HCT116 (cell line): ENCODE results near the gene ZNF451. TPM values are rescaled to one million over a fixed set of nuclear protein-coding genes. Genes with fewer than 3 reads are reported as not detected.

Experiments used
- ATAC-seq: fragments of 200-7000 bp; cut with Tn5 transposase; 2 replicates; pipeline ENCODE4 v1.9.1; 2020; ENCODE audit warnings: mild to moderate bottlenecking, moderate library complexity
- BruUV-seq: library from RNA; stranded (reverse); fragments of 400-500 nt; replicated peaks from 2 replicates; lab custom pipeline; 2021; lab: Mats Ljungman, UMichigan
- CTCF ChIA-PET: fragments of 300-600 bp; sonication (Branson Sonifier 250); formaldehyde crosslinking; loops from one replicate; lab custom pipeline; 2021; ENCODE audit warnings: antibody characterized with exemption; lab: Charles Lee
- POLR2A ChIA-PET: fragments of 300-600, 350-600 bp; sonication (Branson Sonifier 250); formaldehyde crosslinking; loops from one replicate; lab custom pipeline; 2021; ENCODE audit warnings: antibody characterized with exemption; lab: Charles Lee
- RAD21 ChIA-PET, 2 experiments: fragments of 300-600 bp; sonication (Branson Sonifier 250); formaldehyde crosslinking; loops; one replicate each; lab custom pipeline; 2023; ENCODE audit warnings: low total read pairs in 2 of 2; ENCODE audit not compliant: uncharacterized antibody in 2 of 2, unreplicated experiment in 2 of 2, low non-redundant PET in 1 of 2; lab: Charles Lee
- DNase-seq: peaks from one replicate; pipeline ENCODE4 v3.0.0-alpha.2; 2010; ENCODE audit warnings: low read depth, low spot score
- H2AFZ ChIP-seq: fragments of 200-600 bp; shearing (Covaris generic), sonication (generic); 2 replicates; pipeline ENCODE4 v1.6.1; 2017; ENCODE audit warnings: low read depth, mixed run types, mixed read lengths, antibody characterized with exemption, low read length; ENCODE audit not compliant: poor library complexity, severe bottlenecking
- H3K27ac ChIP-seq: 2 replicates; pipeline ENCODE4 v1.5.1; 2012; ENCODE audit warnings: low read depth, low read length
- H3K27me3 ChIP-seq: fragments of 200-600 bp; sonication (generic); 2 replicates; pipeline ENCODE4 v1.6.1; 2016; ENCODE audit warnings: mixed run types, low read length, mixed read lengths; ENCODE audit not compliant: insufficient read depth
- H3K36me3 ChIP-seq, 2 experiments: fragments of 200-500 bp in 1 of 2; fragments of 200-600 bp in 1 of 2; sonication (Bioruptor generic) in 1 of 2; sonication (generic) in 1 of 2; 2 replicates each; pipeline versions ENCODE4 v1.5.1 to v1.6.1; 2014 to 2016; ENCODE audit warnings: low read length in 2 of 2, inconsistent platforms in 1 of 2, mixed read lengths in 1 of 2, mixed run types in 1 of 2; ENCODE audit not compliant: insufficient read depth in 2 of 2, control insufficient read depth in 1 of 2
- H3K4me1 ChIP-seq, 2 experiments: fragments of 200-600 bp in 1 of 2; sonication (generic) in 1 of 2; 2 replicates each; pipeline versions ENCODE4 v1.5.1 to v1.6.1; 2012 to 2017; ENCODE audit warnings: low read length in 2 of 2, inconsistent platforms in 1 of 2, mild to moderate bottlenecking in 1 of 2, mixed read lengths in 1 of 2, mixed run types in 1 of 2, moderate library complexity in 1 of 2; ENCODE audit not compliant: insufficient read depth in 2 of 2, control insufficient read depth in 1 of 2
- H3K4me2 ChIP-seq: fragments of 200-600 bp; sonication (generic); 2 replicates; pipeline ENCODE4 v1.6.1; 2017; ENCODE audit warnings: mixed run types, low read length, mixed read lengths
- H3K4me3 ChIP-seq, 2 experiments: fragments of 200-600 bp in 1 of 2; sonication (generic) in 1 of 2; replicated peaks in 1 of 2; 2 replicates each; pipeline ENCODE4 v1.5.1; 2011 to 2016; ENCODE audit warnings: low read length in 2 of 2, control low read depth in 1 of 2, low read depth in 1 of 2, mild to moderate bottlenecking in 1 of 2, mixed read lengths in 1 of 2, mixed run types in 1 of 2
- H3K79me2 ChIP-seq: fragments of 200-600 bp; sonication (generic); 2 replicates; pipeline ENCODE4 v1.6.1; 2017; ENCODE audit warnings: mild to moderate bottlenecking, mixed run types, low read length, moderate library complexity, mixed read lengths; ENCODE audit not compliant: insufficient read depth
- H3K9ac ChIP-seq: fragments of 200-600 bp; sonication (generic); 2 replicates; pipeline ENCODE4 v1.6.1; 2016; ENCODE audit warnings: low read length, mixed read lengths
- H3K9me2 ChIP-seq: fragments of 200-600 bp; sonication (generic), shearing (Covaris generic); 2 replicates; pipeline ENCODE4 v1.6.1; 2017; ENCODE audit warnings: mixed run types, mild to moderate bottlenecking, moderate library complexity; ENCODE audit not compliant: insufficient read depth
- H3K9me3 ChIP-seq, 2 experiments: fragments of 200-500 bp in 1 of 2; fragments of 200-600 bp in 1 of 2; sonication (Bioruptor generic) in 1 of 2; sonication (generic) in 1 of 2; 2 replicates each; pipeline ENCODE4 v1.6.1; 2014 to 2017; ENCODE audit warnings: low read length in 2 of 2, mixed read lengths in 2 of 2, inconsistent platforms in 1 of 2, low read depth in 1 of 2, mild to moderate bottlenecking in 1 of 2, mixed run types in 1 of 2, moderate library complexity in 1 of 2; ENCODE audit not compliant: control insufficient read depth in 1 of 2, insufficient read depth in 1 of 2
- H4K20me1 ChIP-seq: fragments of 200-600 bp; sonication (generic), shearing (Covaris generic); 2 replicates; pipeline ENCODE4 v1.6.1; 2017; ENCODE audit warnings: mixed run types, mild to moderate bottlenecking, moderate library complexity; ENCODE audit not compliant: insufficient read depth
- EZH2phosphoT487 ChIP-seq: fragments of 200-600 bp; IDR thresholded peaks from 2 replicates; pipeline ENCODE4 v1.6.1; 2018; ENCODE audit warnings: antibody characterized with exemption, borderline replicate concordance
- JUND ChIP-seq: IDR thresholded peaks from 2 replicates; pipeline ENCODE4 v1.6.1; 2012
- MAX ChIP-seq: IDR thresholded peaks from 2 replicates; pipeline ENCODE4 v1.6.1; 2012
- POLR2A ChIP-seq: IDR thresholded peaks from 2 replicates; pipeline ENCODE4 v1.7.0; 2011; ENCODE audit warnings: borderline replicate concordance; ENCODE audit not compliant: insufficient read depth, insufficient read length; ENCODE audit errors: extremely low read depth
- POLR2AphosphoS5 ChIP-seq: IDR thresholded peaks from 2 replicates; pipeline ENCODE4 v1.6.1; 2011; ENCODE audit warnings: mild to moderate bottlenecking, low read depth, low read length, moderate library complexity
- SIN3A ChIP-seq: IDR thresholded peaks from 2 replicates; pipeline ENCODE4 v1.6.1; 2012; ENCODE audit warnings: low read depth
- TCF7L2 ChIP-seq: IDR thresholded peaks from 2 replicates; pipeline ENCODE4 v1.7.0; 2011; ENCODE audit warnings: borderline replicate concordance, inconsistent platforms; ENCODE audit not compliant: insufficient read depth, insufficient read length; ENCODE audit errors: extremely low read depth
- ZBTB33 ChIP-seq: IDR thresholded peaks from 2 replicates; pipeline ENCODE4 v1.6.1; 2011; ENCODE audit warnings: mild to moderate bottlenecking, low read length, moderate library complexity; ENCODE audit not compliant: insufficient replicate concordance; ENCODE audit errors: extremely low read depth
- ZFX ChIP-seq: fragments of 450-650 bp; IDR thresholded peaks from 2 replicates; pipeline ENCODE4 v1.6.1; 2017
- intact Hi-C: fragments of 100-400 bp; cut with micrococcal nuclease; formaldehyde crosslinking; loops from 2 replicates; pipeline ENCODE4 v1.10.0; 2022
- total RNA-seq: library from RNA; stranded (reverse); gene quantifications from one replicate; pipeline ENCODE4 v1.2.1, GENCODE V29; 2021; ENCODE audit not compliant: unreplicated experiment
- TF ChIP-seq, protein P1 (sequence below), 3 experiments: fragments of 200-600 bp in 1 of 3; sonication (generic) in 1 of 3; IDR thresholded peaks in 2 of 3; conservative IDR thresholded peaks in 1 of 3; 2 replicates each; pipeline ENCODE4 v1.5.1; 2012 to 2017; ENCODE audit warnings: low read depth in 2 of 3, low read length in 2 of 3, antibody characterized with exemption in 1 of 3, borderline replicate concordance in 1 of 3, control low read depth in 1 of 3, mild to moderate bottlenecking in 1 of 3, mixed read lengths in 1 of 3, mixed run types in 1 of 3, moderate library complexity in 1 of 3; ENCODE audit not compliant: insufficient read depth in 1 of 3

Gene ZNF451
- total RNA-seq, 1 experiment from 2014 or later = 49.1 TPM

DNA sequence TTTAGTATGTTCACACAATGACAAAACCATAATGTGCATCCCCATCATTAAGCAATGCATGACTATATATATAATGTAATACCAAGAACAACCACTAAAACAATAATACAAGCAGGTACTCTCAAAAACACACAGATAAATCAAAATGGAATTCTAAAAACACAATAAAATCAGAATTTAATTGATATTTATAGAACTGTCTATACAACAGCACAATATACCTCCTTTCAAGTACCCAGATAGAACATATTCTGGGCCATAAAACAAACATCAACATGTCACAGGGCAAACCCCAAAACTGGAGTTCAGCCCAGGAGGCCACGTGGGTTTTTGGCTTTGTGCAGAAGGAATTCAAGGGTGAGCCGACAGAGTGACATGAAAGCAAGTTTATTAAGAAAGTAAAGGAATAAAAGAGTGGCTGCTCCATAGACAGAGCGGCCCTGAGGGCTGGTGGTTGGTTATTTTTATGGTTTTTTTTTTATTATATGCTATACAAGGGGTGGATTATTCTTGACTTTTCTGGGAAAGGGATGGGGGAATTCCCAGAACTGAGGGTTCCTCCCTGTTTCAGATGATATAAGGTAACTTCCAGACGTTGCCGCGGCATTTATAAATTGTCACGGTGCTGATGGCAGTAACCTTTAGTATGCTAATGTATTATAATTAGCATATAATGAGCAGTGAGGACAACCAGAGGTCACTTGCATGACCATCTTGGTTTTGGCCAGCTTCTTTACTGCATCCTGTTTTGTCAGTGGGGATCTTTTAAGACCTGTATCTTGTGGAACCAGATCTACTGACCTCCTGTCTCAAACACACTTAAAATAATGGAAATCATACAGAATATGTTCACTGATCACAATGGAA, 126.5 kb downstream of the ZNF451 start:
- Histone ChIP-seq H3K4me3 (no peak overlapping the region), H4K20me1 (no peaks in the 10 kb centered on the region; the same call in 1 of the 2 replicates), H3K4me1 (peaks cover 0 to 9% of the 10 kb centered on the region in 2 experiments; a peak in 2 of 4 replicates), H3K36me3 (no peaks in the 10 kb centered on the region), H3K9ac (no peak overlapping the region), H3K4me2 (no peak overlapping the region), H3K27me3 (no peaks in the 10 kb centered on the region), H3K27ac (no peak overlapping the region), H2AFZ (no peak overlapping the region), H3K9me3 (no peaks in the 10 kb centered on the region), H3K79me2 (peaks cover 86% of the 10 kb centered on the region), H3K9me2 (no peaks in the 10 kb centered on the region; the same call in 1 of the 2 replicates)
- no peak; the same call in 1 of the 2 replicates for ATAC-seq
- intact Hi-C loops = no loop called here
- BruUV-seq = no TSS peak
- RAD21 ChIA-PET = no interaction called here
- DNase-seq = no peak
- POLR2A ChIA-PET = no interaction called here
- TF ChIP-seq, protein P1, sequence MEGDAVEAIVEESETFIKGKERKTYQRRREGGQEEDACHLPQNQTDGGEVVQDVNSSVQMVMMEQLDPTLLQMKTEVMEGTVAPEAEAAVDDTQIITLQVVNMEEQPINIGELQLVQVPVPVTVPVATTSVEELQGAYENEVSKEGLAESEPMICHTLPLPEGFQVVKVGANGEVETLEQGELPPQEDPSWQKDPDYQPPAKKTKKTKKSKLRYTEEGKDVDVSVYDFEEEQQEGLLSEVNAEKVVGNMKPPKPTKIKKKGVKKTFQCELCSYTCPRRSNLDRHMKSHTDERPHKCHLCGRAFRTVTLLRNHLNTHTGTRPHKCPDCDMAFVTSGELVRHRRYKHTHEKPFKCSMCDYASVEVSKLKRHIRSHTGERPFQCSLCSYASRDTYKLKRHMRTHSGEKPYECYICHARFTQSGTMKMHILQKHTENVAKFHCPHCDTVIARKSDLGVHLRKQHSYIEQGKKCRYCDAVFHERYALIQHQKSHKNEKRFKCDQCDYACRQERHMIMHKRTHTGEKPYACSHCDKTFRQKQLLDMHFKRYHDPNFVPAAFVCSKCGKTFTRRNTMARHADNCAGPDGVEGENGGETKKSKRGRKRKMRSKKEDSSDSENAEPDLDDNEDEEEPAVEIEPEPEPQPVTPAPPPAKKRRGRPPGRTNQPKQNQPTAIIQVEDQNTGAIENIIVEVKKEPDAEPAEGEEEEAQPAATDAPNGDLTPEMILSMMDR (IDR thresholded peaks at IDR 0.05 in 2 of 3, conservative IDR thresholded peaks at IDR 0.05 in 1 of 3; ENCODE audit: borderline replicate concordance in 1 of 3, insufficient read depth in 1 of 3, low read depth in 2 of 3, low read length in 2 of 3) = 0 out of 6 replicates have a peak, but pooled peaks of 1 of the 3 experiments have one; percentile 32
- TF ChIP-seq EZH2phosphoT487 = no peak
- CTCF ChIA-PET = no interaction called here

GRCh38 chr6:57217270-57217669, 127.3 kb downstream of the ZNF451 start:
- Histone ChIP-seq H3K9ac (no peak overlapping the region), H2AFZ (no peak overlapping the region), H3K9me3 (no peaks in the 10 kb centered on the region), H3K4me1 (peaks cover 0 to 9% of the 10 kb centered on the region in 2 experiments; a peak in 2 of 4 replicates), H3K9me2 (no peaks in the 10 kb centered on the region; the same call in 1 of the 2 replicates), H3K36me3 (no peaks in the 10 kb centered on the region), H4K20me1 (no peaks in the 10 kb centered on the region; the same call in 1 of the 2 replicates), H3K4me3 (no peak overlapping the region), H3K27ac (no peak overlapping the region), H3K79me2 (peaks cover 82% of the 10 kb centered on the region), H3K27me3 (no peaks in the 10 kb centered on the region), H3K4me2 (no peak overlapping the region)
- no peak for ATAC-seq
- no peak for TF ChIP-seq SIN3A
- TF ChIP-seq MAX = no peak
- TF ChIP-seq, protein P1 (IDR thresholded peaks at IDR 0.05 in 2 of 3, conservative IDR thresholded peaks at IDR 0.05 in 1 of 3; ENCODE audit: borderline replicate concordance in 1 of 3, insufficient read depth in 1 of 3, low read depth in 2 of 3, low read length in 2 of 3) = no peak
- TF ChIP-seq JUND = no peak
- no peak for TF ChIP-seq POLR2AphosphoS5
- TF ChIP-seq TCF7L2 = no peak
- no peak for TF ChIP-seq ZBTB33
- no peak for TF ChIP-seq POLR2A
- no peak for TF ChIP-seq ZFX
- DNase-seq = no peak
- POLR2A ChIA-PET = no interaction called here
- RAD21 ChIA-PET = no interaction called here
- CTCF ChIA-PET = no interaction called here
- intact Hi-C loops = no loop called here
- BruUV-seq = no TSS peak
